Measurements from ENCODE around the gene OR1I1.
"Not testable (repeated sequence)": the region's sequence is repeated elsewhere in the genome, so short reads cannot be mapped to it uniquely, and the experiment has no call there.

The OR1I1 gene, protein sequence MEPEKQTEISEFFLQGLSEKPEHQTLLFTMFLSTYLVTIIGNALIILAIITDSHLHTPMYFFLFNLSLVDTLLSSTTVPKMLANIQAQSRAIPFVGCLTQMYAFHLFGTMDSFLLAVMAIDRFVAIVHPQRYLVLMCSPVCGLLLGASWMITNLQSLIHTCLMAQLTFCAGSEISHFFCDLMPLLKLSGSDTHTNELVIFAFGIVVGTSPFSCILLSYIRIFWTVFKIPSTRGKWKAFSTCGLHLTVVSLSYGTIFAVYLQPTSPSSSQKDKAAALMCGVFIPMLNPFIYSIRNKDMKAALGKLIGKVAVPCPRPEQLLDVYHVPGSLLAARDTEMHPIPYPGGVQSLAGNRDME

GRCh38 chr19:15081911-15082310 is at the start of gene OR1I1:
TSS of gene OR1I1 (plus strand) at chr19:15082211. CDS start at chr19:15087066, 4,855 bp downstream.
- DNase-seq (ENCODE audit: low read depth in 3 of 3): no peak

- no peak for DNase-seq (ENCODE audit: low read depth in 3 of 3)
Observed at GRCh38 chr19:15035795-15036311, 46.2 kb upstream of the OR1I1 start.

- DNase-seq (ENCODE audit: low read depth in 3 of 3): no peak
Observed at GRCh38 chr19:15037586-15037985, 44.4 kb upstream of the OR1I1 start.

- DNase-seq (ENCODE audit: low read depth in 3 of 3): no peak
Observed at GRCh38 chr19:15038294-15038693, 43.7 kb upstream of the OR1I1 start.

- no peak for DNase-seq (ENCODE audit: low read depth in 3 of 3)
Observed at GRCh38 chr19:15042003-15042402, 40.0 kb upstream of the OR1I1 start.

- no peak for DNase-seq (ENCODE audit: low read depth in 3 of 3)
Observed at GRCh38 chr19:15042826-15043225, 39.2 kb upstream of the OR1I1 start.

DNA sequence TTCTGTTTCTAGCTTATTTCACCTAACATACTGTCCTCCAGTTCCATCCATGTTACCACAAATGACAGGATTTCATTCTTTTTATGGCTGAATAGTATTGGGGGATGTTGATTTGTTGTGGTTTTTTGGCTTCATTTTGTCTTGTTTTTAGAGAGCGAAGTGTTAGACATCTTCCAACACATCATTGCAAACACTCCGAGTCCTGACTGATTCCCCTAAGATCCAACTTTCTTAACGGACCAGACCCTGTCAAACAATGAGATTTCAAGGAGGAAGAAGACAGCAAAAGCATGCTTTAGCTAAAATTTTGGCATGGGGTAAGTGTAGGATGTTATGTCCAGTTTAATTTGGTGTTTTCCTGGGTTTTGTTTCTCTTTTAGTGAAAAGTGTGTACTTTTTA is 36.5 kb upstream of the OR1I1 start:
- no peak for DNase-seq (ENCODE audit: low read depth in 3 of 3)

DNA sequence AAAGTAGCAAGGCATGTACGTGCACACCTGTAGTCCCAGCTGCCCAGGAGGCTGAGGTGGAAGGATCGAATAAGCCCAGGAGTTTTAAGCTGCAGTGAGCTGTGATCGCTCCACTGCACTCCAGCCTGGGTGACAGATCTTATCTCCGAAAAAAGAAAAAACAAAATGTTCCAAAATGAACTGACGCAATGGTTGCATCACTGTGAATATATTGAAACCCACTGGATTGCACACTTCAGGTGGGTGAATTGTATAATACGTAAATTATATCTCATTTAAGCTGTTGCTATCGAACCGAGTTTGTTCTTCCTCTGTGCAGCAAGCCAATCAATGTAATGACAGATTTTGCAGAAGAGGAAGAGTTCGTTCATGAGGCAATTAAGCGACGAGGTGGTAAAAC is 34.3 kb upstream of the OR1I1 start:
- DNase-seq (ENCODE audit: low read depth in 3 of 3): no peak

- no peak for DNase-seq (ENCODE audit: low read depth in 3 of 3)
Observed at GRCh38 chr19:15048128-15048527, 33.9 kb upstream of the OR1I1 start.

- no peak for DNase-seq (ENCODE audit: low read depth in 3 of 3)
Observed at GRCh38 chr19:15048885-15049541, 33.0 kb upstream of the OR1I1 start, which contains the start of gene CASP14. TSS of gene CASP14 (plus strand) at chr19:15049480. CDS start at chr19:15052252, 2,772 bp downstream.

- DNase-seq (ENCODE audit: low read depth in 3 of 3): no peak
Observed at GRCh38 chr19:15050639-15051038, 31.4 kb upstream of the OR1I1 start.

GRCh38 chr19:15062036-15062435 is 20.0 kb upstream of the OR1I1 start:
- DNase-seq (ENCODE audit: low read depth in 3 of 3): no peak

- DNase-seq (ENCODE audit: low read depth in 3 of 3): not testable (repeated sequence)
Observed at GRCh38 chr19:15070386-15070785, 11.6 kb upstream of the OR1I1 start.

DNA sequence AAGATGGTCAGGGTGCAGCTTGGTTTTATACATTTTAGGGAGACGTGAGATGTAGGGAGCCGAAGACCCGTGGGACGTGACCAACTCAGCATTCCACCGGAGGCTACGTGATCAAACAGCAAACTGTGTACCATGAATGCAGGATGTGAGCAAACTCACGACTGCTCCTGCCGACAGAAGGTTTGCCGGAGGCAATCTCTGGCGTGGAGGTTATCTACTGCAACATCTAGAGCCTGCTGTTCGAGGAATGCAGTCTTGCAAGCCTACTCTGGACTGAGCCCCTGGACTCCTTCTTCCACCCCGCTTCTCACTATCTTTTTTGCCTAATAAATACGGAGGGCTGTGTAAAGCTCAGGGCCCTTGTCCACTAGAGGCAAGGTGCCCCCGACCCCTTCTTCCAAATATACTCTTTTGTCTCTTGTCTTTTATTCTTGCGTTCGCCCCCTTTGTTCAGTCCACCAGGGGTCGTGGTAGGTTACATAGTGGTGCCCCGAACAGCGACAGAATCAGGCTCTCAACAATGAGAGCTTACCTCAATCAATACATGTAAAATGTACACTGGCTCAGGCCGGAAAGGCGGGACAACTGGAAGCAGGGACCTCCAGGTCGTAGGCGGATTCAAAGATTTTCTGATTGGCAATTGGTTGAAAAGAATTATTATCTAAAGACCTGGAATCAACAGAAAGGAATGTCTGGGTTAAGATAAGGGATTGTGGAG is 8.9 kb upstream of the OR1I1 start:
- DNase-seq (ENCODE audit: low read depth in 3 of 3): no peak

DNA sequence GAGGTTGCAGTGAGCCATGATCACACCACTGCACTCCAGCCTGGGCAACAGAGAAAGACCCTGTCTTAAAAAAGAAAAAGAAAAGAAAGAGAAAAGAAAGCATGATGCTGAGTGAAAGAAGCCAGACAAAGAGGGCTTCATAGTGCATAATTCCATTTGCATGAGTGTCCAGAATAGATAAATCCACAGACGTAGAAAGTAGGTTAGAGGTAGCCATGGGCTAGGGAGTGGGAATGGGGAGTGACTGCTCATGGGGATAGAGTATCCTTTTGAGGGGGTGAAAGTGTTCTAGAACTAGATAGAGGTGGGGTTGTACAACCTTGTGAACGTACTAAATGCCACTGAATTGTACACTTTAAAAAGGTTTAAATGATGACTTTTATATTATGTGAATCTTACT is 7.6 kb upstream of the OR1I1 start:
- no peak for DNase-seq (ENCODE audit: low read depth in 3 of 3)

DNA sequence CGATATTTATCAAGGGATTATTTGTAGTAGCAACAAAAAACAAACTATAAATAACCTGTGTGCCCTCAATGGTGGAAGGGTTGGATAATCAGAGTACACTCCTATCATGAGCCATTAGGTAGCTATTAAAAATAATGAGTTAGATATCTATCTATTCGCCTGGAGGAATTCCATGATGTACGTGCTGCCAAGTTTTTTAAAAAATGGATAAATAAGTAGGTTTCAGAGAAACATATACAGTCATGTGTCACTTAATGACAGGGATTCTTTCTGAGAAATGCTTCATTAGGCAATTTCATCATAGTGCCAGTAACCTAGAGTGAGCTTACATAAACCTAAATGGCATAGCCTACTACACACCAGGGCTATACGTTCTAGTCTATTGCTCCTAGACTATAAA is 6.2 kb upstream of the OR1I1 start:
- DNase-seq (ENCODE audit: low read depth in 3 of 3): no peak

- not testable (repeated sequence) for DNase-seq (ENCODE audit: low read depth in 3 of 3)
Observed at GRCh38 chr19:15080002-15080401, 2.0 kb upstream of the OR1I1 start.

DNA sequence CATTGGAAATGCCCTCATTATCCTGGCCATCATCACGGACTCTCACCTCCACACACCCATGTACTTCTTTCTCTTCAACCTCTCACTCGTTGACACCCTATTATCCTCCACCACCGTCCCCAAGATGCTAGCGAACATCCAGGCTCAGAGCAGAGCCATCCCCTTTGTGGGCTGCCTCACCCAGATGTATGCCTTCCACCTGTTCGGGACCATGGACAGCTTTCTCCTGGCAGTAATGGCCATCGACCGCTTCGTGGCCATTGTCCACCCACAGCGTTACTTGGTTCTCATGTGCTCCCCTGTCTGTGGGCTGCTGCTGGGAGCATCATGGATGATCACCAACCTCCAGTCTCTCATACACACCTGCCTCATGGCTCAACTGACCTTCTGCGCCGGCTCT is 5.2 kb downstream of the OR1I1 start:
- DNase-seq (ENCODE audit: low read depth in 3 of 3): no peak

- peak in 1 of 3 experiments; percentile 10 for DNase-seq (ENCODE audit: low read depth in 3 of 3)
Observed at GRCh38 chr19:15091918-15092753, 10.1 kb downstream of the OR1I1 start.

- DNase-seq (ENCODE audit: low read depth in 3 of 3): no peak
Observed at GRCh38 chr19:15093001-15093400, 11.0 kb downstream of the OR1I1 start.

DNA sequence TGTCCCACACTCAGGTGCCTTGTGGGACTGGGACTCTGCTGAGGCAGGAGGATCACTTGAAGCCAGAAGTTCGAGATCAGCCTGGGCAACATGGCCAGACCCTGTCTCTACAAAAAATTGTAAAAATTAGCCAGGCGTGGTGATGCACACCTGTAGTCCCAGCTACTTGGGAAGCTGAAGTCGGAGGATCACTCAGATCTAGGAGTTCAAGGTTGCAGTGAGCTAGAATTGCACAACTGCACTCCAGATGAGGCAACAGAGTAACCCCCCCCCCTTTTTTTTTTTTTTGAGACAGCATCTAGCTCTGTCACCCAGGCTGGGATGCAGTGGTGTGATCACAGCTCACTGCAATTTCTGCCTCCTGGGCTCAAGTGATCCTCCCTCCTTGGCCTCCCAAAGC is 14.2 kb downstream of the OR1I1 start:
- no peak for DNase-seq (ENCODE audit: low read depth in 3 of 3)
